ENCODE results near the gene HPS3.

GRCh38 chr3:149095487-149095886 is 34.0 kb upstream of the HPS3 start:
- TF ChIP-seq CTCF (IDR thresholded peaks at IDR 0.05; ENCODE audit: poor library complexity, severe bottlenecking) (no peak), REST (IDR thresholded peaks at IDR 0.05; ENCODE audit: borderline replicate concordance) (no peak), EZH2 (IDR thresholded peaks at IDR 0.05; ENCODE audit: borderline replicate concordance, insufficient read depth, low read length, poor library complexity, severe bottlenecking) (no peak), EP300 (conservative IDR thresholded peaks at IDR 0.05; ENCODE audit: poor library complexity, severe bottlenecking) (no peak), TAF1 (IDR thresholded peaks at IDR 0.05; ENCODE audit: low read depth) (no peak)
